Transverse colon (tissue), 1 donor: ENCODE data around the gene ANKRD34A.

ENCODE experiments used
- EP300 ChIP-seq: sonication (generic); formaldehyde crosslinking; IDR thresholded peaks from one replicate; pipeline ENCODE4 v1.6.1; 2017; ENCODE audit warnings: antibody characterized with exemption, low read depth
- POLR2A ChIP-seq: fragments of 450-650 bp; IDR thresholded peaks from one replicate; pipeline ENCODE4 v1.6.1; 2016; ENCODE audit warnings: antibody characterized with exemption, mild to moderate bottlenecking, moderate library complexity

DNA sequence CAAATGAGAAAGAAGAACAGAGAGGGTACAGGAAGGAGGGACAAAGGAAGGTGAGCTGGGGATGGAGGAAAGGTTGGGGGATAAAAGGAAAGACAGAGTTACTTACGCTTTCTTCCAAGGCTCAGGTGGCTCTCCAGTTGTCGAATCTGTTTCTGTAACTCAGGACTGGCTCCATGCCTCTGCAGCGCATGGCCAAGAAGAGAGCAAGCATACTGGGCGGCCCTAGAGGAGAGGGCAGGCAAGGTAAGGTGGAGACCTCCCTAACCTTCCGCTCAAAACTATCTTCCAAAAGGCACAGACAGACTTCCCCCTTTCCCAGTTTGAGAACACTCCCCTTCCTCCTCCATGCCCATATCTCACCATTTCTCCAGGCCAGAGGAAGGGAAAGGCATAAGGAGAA lies 46.8 kb downstream of the ANKRD34A start:
- TF ChIP-seq EP300 (no peak), POLR2A (no peak)
